ENCODE measurements around the gene PTMS. TPM values are rescaled to one million over a fixed set of nuclear protein-coding genes. Genes with fewer than 3 reads are reported as not detected.

Gene PTMS
- total and polyA plus RNA-seq, 2 experiments from 2014 or later, result 130 to 238 TPM

DNA sequence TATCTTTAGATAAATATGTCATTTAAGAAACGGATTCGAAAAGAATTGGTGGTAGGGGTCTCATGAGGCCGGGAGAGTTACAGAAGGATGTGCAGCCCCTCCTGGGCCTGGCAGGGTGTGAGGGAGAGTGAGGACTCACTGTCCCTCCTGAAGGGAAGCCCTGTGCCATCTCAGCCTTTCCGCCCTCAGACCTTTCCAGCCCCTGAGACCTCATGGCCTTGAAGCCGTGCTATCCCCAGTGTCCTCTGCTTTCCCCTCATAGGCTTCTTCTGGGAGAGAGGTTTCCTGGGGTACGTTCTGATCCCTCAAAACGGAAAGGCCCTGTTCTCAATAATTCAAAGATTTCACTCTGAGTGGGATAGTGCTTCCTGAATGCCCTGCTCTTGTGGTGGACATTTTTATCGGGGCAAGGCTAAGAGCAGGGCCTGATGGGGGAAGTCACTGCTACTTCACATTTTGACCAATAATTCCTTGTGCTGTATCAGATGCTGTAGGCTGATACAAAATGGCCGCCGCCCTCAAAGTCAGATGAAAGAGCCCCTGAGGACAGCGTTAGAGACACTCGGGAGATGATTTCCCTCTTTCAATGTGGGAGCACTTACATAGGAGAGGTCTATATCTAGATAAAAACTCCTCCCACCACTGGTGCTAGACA, 24.5 kb downstream of the PTMS start:
- WGBS, 2 experiments (ENCODE audit: low coverage in 1 of 2, low lambda C conversion rate in 2 of 2, missing lambda C conversion rate in 2 of 2), result 80 to 83% methylated on average over 11 to 12 of the region's 12 CpGs
- no peaks in the 10 kb centered on the region for H3K36me3 ChIP-seq (ENCODE audit: low read depth)
- H3K79me2 ChIP-seq (ENCODE audit: insufficient read depth), result no peaks in the 10 kb centered on the region
- no peak overlapping the region for H3K4me3 ChIP-seq
- no peaks in the 10 kb centered on the region for H3K9me3 ChIP-seq (ENCODE audit: low read depth)
- H3K9ac ChIP-seq, result no peak overlapping the region
- TF ChIP-seq EZH2 (IDR thresholded peaks at IDR 0.05; ENCODE audit: insufficient read depth, poor library complexity, severe bottlenecking) (no peak), EZH2phosphoT487 (IDR thresholded peaks at IDR 0.05; ENCODE audit: insufficient read depth, low read depth) (no peak)
- in situ Hi-C loops (cut with MboI), result no loop called here
- no peak overlapping the region for H3K27ac ChIP-seq
- no peaks in the 10 kb centered on the region; the same call in 1 of the 2 replicates for H3F3A ChIP-seq (ENCODE audit: insufficient read depth)
- no peak overlapping the region for H3K4me2 ChIP-seq (ENCODE audit: unreplicated experiment)
- no peaks in the 10 kb centered on the region; the same call in 1 of the 2 replicates for H3K27me3 ChIP-seq (replicated peaks; ENCODE audit: insufficient read depth)
- H2AFZ ChIP-seq, result no peak overlapping the region
- DNase-seq, result no peak
- H3K9me2 ChIP-seq (ENCODE audit: insufficient read depth), result no peaks in the 10 kb centered on the region
- no peaks in the 10 kb centered on the region for H3K4me1 ChIP-seq (ENCODE audit: insufficient read depth)
- no peaks in the 10 kb centered on the region for H4K20me1 ChIP-seq (ENCODE audit: insufficient read depth)

GRCh38 chr12:6791931-6792520, 25.9 kb downstream of the PTMS start:
- Histone ChIP-seq H3K9ac (no peak overlapping the region), H2AFZ (peak overlapping the region; percentile 63; the same call in 1 of the 2 replicates), H3K4me1 (ENCODE audit: insufficient read depth) (no peaks in the 10 kb centered on the region), H3K27me3 (replicated peaks; ENCODE audit: insufficient read depth) (no peaks in the 10 kb centered on the region; the same call in 1 of the 2 replicates), H3K79me2 (ENCODE audit: insufficient read depth) (no peaks in the 10 kb centered on the region), H3K9me2 (ENCODE audit: insufficient read depth) (no peaks in the 10 kb centered on the region), H3K27ac (no peak overlapping the region), H3K36me3 (ENCODE audit: low read depth) (no peaks in the 10 kb centered on the region), H3K9me3 (ENCODE audit: low read depth) (no peaks in the 10 kb centered on the region), H3K4me3 (no peak overlapping the region), H3K4me2 (ENCODE audit: unreplicated experiment) (no peak overlapping the region), H4K20me1 (ENCODE audit: insufficient read depth) (no peaks in the 10 kb centered on the region), H3F3A (ENCODE audit: insufficient read depth) (no peaks in the 10 kb centered on the region; the same call in 1 of the 2 replicates)
- in situ Hi-C loops (cut with MboI), result no loop called here
- TF ChIP-seq EZH2phosphoT487 (IDR thresholded peaks at IDR 0.05; ENCODE audit: insufficient read depth, low read depth) (no peak), EZH2 (IDR thresholded peaks at IDR 0.05; ENCODE audit: insufficient read depth, poor library complexity, severe bottlenecking) (no peak)
- DNase-seq, result no peak
- 88 to 91% methylated on average over 13 of the region's 13 CpGs for WGBS, 2 experiments (ENCODE audit: low coverage in 1 of 2, low lambda C conversion rate in 2 of 2, missing lambda C conversion rate in 2 of 2)

- H3K27ac ChIP-seq, result no peak overlapping the region
- H3K9ac ChIP-seq, result no peak overlapping the region
- in situ Hi-C loops (cut with MboI), result no loop called here
- no peaks in the 10 kb centered on the region for H3K79me2 ChIP-seq (ENCODE audit: insufficient read depth)
- TF ChIP-seq EZH2 (IDR thresholded peaks at IDR 0.05; ENCODE audit: insufficient read depth, poor library complexity, severe bottlenecking) (no peak), EZH2phosphoT487 (IDR thresholded peaks at IDR 0.05; ENCODE audit: insufficient read depth, low read depth) (no peak)
- H3K9me2 ChIP-seq (ENCODE audit: insufficient read depth), result no peaks in the 10 kb centered on the region
- H3F3A ChIP-seq (ENCODE audit: insufficient read depth), result no peaks in the 10 kb centered on the region; the same call in 1 of the 2 replicates
- no peaks in the 10 kb centered on the region for H3K36me3 ChIP-seq (ENCODE audit: low read depth)
- H3K27me3 ChIP-seq (replicated peaks; ENCODE audit: insufficient read depth), result no peaks in the 10 kb centered on the region; the same call in 1 of the 2 replicates
- WGBS, 2 experiments (ENCODE audit: low coverage in 1 of 2, low lambda C conversion rate in 2 of 2, missing lambda C conversion rate in 2 of 2), result 34 to 39% methylated on average over 10 to 12 of the region's 12 CpGs
- no peak overlapping the region for H3K4me3 ChIP-seq
- H3K9me3 ChIP-seq (ENCODE audit: low read depth), result no peaks in the 10 kb centered on the region
- no peak for DNase-seq
- no peaks in the 10 kb centered on the region for H4K20me1 ChIP-seq (ENCODE audit: insufficient read depth)
- H3K4me2 ChIP-seq (ENCODE audit: unreplicated experiment), result no peak overlapping the region
- peak overlapping the region; percentile 63; the same call in 1 of the 2 replicates for H2AFZ ChIP-seq
- no peaks in the 10 kb centered on the region for H3K4me1 ChIP-seq (ENCODE audit: insufficient read depth)
Observed at GRCh38 chr12:6792522-6793201, 26.5 kb downstream of the PTMS start.

- H3K9ac ChIP-seq, result no peak overlapping the region
- in situ Hi-C loops (cut with MboI), result no loop called here
- WGBS, 2 experiments (ENCODE audit: low coverage in 1 of 2, low lambda C conversion rate in 2 of 2, missing lambda C conversion rate in 2 of 2), result 38 to 58% methylated on average over 2 of the region's 2 CpGs
Observed at GRCh38 chr12:6795088-6795487, 28.9 kb downstream of the PTMS start.

More at GRCh38 chr12:6795088-6795487, 28.9 kb downstream of the PTMS start:
- Histone ChIP-seq H3F3A (ENCODE audit: insufficient read depth) (no peaks in the 10 kb centered on the region; the same call in 1 of the 2 replicates), H3K9me3 (ENCODE audit: low read depth) (no peaks in the 10 kb centered on the region), H3K4me1 (ENCODE audit: insufficient read depth) (no peaks in the 10 kb centered on the region), H3K9me2 (ENCODE audit: insufficient read depth) (no peaks in the 10 kb centered on the region), H3K4me2 (ENCODE audit: unreplicated experiment) (no peak overlapping the region), H3K36me3 (ENCODE audit: low read depth) (no peaks in the 10 kb centered on the region), H4K20me1 (ENCODE audit: insufficient read depth) (no peaks in the 10 kb centered on the region), H3K27ac (no peak overlapping the region), H3K4me3 (no peak overlapping the region), H3K79me2 (ENCODE audit: insufficient read depth) (no peaks in the 10 kb centered on the region), H3K27me3 (replicated peaks; ENCODE audit: insufficient read depth) (no peaks in the 10 kb centered on the region; the same call in 1 of the 2 replicates), H2AFZ (no peak overlapping the region)
- no peak for DNase-seq
- TF ChIP-seq EZH2 (IDR thresholded peaks at IDR 0.05; ENCODE audit: insufficient read depth, poor library complexity, severe bottlenecking) (no peak), EZH2phosphoT487 (IDR thresholded peaks at IDR 0.05; ENCODE audit: insufficient read depth, low read depth) (no peak)

All from GM23248 (cell line).